ENCODE results near the gene EXOC2.

EXOC2 gene

DNA sequence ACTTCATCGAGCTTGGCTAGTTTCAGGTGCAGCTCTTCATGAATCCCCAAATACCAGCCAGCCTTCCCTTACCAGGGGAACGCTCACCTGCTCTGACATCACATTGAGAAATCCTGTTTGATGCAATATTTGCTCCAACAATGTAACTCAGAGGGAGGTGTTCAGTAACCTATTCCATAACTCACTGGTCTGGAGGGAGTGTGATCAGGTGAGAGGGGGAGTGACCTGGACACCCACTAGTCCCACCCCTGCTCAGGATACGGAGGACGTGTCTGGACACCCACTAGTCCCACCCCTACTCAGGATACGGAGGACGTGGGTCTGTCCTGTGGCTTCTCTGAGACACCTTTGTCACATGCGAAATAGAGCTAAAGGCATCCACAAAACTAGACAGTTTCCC lies 106.4 kb downstream of the EXOC2 start:
- Histone ChIP-seq H3K4me3 (no peak overlapping the region), H3K27ac (no peak overlapping the region)
- DNase-seq (ENCODE audit: low spot score) = no peak
- TF ChIP-seq, protein P1, sequence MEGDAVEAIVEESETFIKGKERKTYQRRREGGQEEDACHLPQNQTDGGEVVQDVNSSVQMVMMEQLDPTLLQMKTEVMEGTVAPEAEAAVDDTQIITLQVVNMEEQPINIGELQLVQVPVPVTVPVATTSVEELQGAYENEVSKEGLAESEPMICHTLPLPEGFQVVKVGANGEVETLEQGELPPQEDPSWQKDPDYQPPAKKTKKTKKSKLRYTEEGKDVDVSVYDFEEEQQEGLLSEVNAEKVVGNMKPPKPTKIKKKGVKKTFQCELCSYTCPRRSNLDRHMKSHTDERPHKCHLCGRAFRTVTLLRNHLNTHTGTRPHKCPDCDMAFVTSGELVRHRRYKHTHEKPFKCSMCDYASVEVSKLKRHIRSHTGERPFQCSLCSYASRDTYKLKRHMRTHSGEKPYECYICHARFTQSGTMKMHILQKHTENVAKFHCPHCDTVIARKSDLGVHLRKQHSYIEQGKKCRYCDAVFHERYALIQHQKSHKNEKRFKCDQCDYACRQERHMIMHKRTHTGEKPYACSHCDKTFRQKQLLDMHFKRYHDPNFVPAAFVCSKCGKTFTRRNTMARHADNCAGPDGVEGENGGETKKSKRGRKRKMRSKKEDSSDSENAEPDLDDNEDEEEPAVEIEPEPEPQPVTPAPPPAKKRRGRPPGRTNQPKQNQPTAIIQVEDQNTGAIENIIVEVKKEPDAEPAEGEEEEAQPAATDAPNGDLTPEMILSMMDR (IDR thresholded peaks at IDR 0.05) = no peak

DNA sequence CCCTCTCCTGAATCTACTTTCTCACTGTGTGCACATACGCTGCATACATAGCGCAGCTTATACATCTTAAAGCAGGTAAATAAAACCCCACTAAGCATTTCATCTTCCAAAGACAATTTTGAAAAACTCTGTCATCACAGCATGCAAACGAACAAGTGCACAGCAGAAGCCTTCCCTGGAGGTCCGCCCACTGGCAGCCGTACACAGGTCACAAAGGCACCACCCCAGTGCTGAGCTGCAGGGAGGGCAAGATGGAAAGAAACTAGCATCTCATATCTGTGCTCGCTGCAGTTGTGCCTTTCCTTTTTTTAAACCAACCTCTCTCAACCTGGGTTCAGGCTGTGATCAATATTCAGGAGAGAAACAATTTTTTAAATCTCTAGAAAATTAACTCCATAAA lies 109.3 kb downstream of the EXOC2 start:
- TF ChIP-seq, protein P1 (IDR thresholded peaks at IDR 0.05) = no peak
- DNase-seq (ENCODE audit: low spot score) = no peak
- no peak overlapping the region for H3K4me3 ChIP-seq
- no peak overlapping the region for H3K27ac ChIP-seq

DNA sequence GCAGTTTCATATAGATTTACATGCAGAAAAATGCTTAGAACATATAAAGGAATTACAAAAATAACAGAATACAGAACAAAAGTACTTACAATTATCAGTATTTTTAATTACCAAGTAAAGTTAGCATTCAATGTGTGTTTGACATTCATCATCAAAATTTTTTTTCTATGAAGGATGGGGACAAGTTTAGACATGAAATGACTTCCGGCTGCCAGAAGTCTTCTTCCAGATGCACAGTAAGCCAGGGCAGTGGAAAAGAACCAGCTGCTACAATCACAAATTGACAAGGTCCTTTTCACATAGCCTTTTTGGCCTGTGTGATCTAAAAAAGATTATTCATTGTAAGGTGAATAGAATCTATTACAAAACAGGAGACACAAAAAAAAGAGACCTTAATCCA lies 109.8 kb downstream of the EXOC2 start:
- TF ChIP-seq, protein P1 (IDR thresholded peaks at IDR 0.05) = no peak
- H3K4me3 ChIP-seq = no peak overlapping the region
- no peak for DNase-seq (ENCODE audit: low spot score)
- no peak overlapping the region for H3K27ac ChIP-seq

DNA sequence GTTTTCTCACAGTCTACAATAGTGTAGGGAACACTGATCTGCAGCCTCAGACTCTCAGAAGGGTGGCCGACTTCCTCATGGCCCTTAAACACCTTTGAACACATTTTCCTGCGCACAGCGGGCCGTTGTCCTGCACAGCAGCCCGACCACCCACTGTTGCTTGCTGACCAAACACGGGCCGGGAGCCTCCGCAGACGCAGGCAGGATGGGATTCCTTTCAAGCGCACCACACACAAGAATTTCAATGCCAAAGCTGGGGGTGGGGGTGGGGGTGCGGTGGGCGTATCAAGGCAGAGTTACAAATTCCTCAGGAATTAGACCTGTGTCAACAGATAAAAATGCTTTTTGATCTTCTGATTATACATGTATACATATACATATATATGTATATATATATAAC lies 110.6 kb downstream of the EXOC2 start:
- TF ChIP-seq, protein P1 (IDR thresholded peaks at IDR 0.05) = no peak
- no peak overlapping the region for H3K4me3 ChIP-seq
- H3K27ac ChIP-seq = no peak overlapping the region

DNA sequence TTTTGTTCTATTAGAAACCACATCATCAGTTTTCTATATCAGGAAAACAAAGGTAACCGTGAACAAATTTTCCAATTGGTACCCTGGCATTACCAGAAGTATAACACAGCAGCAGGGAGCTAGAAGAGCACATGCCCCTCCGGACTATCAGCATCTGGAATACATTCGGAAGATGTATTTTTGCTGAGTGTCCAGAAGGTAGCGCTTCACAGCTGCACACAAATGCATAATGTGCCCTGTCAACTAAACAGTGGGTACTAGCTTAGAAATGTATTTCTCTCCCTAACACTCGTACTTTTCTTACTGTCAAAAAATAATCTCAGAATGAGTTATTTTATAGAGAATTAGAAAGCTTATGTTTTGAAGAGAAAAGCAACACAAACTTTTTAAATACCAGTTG lies 113.6 kb downstream of the EXOC2 start:
- Histone ChIP-seq H3K4me3 (no peak overlapping the region), H3K27ac (no peak overlapping the region)
- DNase-seq (ENCODE audit: low spot score) = no peak
- TF ChIP-seq, protein P1 (IDR thresholded peaks at IDR 0.05) = no peak

More for the DNA sequence above, 110.6 kb downstream of the EXOC2 start:
- no peak for DNase-seq (ENCODE audit: low spot score)

DNA sequence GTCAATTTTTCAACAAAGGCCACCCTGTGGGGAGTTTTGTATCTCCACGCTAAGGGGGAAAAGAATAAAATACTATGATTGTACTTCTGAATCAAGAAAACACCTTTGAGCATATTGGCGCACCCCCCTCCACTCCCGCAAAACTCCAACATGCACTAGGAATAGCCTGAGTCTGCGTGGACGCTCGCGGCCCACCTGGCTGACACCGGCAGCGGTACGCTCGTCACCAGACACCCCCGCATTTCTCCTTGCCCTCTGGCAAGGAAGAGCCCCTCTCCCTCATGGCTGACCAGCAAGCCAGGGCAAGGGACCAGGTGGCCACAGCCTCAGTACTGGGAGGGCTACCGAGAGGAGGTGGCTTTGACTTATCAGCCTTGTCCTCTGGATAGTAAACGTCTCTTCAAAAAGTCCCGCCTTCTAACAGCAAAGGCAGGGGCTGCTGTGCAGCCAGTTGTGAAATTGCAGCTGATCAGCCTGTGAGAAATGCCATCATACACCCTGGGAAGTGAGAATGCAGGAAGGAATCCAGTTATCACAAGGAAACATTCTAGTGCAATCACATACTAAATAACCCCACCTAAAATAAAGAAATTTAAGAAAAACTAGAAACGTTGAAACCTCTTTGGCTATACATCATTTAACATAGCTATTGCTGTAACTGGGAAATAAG lies 120.2 kb downstream of the EXOC2 start:
- Histone ChIP-seq H3K27ac (no peak overlapping the region), H3K4me3 (no peak overlapping the region)
- TF ChIP-seq, protein P1 (IDR thresholded peaks at IDR 0.05) = no peak

DNA sequence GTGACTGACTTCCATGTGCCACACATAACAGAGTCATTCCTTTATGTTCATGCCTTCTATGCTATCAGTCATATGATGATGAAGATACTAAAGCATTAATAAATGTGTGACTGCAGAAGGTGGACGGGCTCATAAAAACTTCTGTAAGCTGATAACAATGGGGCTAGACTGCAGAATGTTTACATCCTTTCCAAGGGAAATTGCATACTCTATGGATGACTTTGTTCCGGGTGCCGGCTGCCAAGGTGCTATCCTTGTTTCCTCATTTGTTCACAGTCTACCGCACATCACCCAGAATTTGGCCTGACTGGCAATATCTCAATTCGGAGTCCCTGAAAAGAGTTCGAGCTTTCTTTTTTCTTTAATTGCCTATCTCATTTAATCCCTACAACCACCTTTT lies 121.0 kb downstream of the EXOC2 start:
- H3K4me3 ChIP-seq = no peak overlapping the region
- H3K27ac ChIP-seq = no peak overlapping the region
- TF ChIP-seq, protein P1 (IDR thresholded peaks at IDR 0.05) = no peak
- no peak for DNase-seq (ENCODE audit: low spot score)

More for the DNA sequence above, 120.2 kb downstream of the EXOC2 start:
- no peak for DNase-seq (ENCODE audit: low spot score)
